GM18517 (cell line): ENCODE measurements around the gene SORCS2.

Source experiments
- ATAC-seq: cut with Tn5 transposase; IDR thresholded peaks from one replicate; pipeline ENCODE4 v1.9.1; 2021; ENCODE audit warnings: mild to moderate bottlenecking, moderate library complexity; ENCODE audit not compliant: unreplicated experiment

Gene SORCS2

GRCh38 chr4:7666011-7666410 is 473.7 kb downstream of the SORCS2 start:
- no peak for ATAC-seq

- no peak for ATAC-seq
Observed at GRCh38 chr4:7666744-7667143, 474.4 kb downstream of the SORCS2 start.

- ATAC-seq = no peak
Observed at GRCh38 chr4:7668271-7668670, 475.9 kb downstream of the SORCS2 start.

GRCh38 chr4:7668826-7669225 is 476.5 kb downstream of the SORCS2 start:
- no peak for ATAC-seq

- ATAC-seq = no peak
Observed at GRCh38 chr4:7672601-7673000, 480.3 kb downstream of the SORCS2 start.

- no peak for ATAC-seq
Observed at GRCh38 chr4:7673121-7673520, 480.8 kb downstream of the SORCS2 start.

GRCh38 chr4:7674706-7675105 is 482.4 kb downstream of the SORCS2 start:
- no peak for ATAC-seq

- no peak for ATAC-seq
Observed at GRCh38 chr4:7675136-7675535, 482.8 kb downstream of the SORCS2 start.

GRCh38 chr4:7675612-7676320 is 483.4 kb downstream of the SORCS2 start:
- no peak for ATAC-seq

- no peak for ATAC-seq
Observed at GRCh38 chr4:7676398-7676922, 484.1 kb downstream of the SORCS2 start.

- no peak for ATAC-seq
Observed at GRCh38 chr4:7677086-7677485, 484.7 kb downstream of the SORCS2 start.

GRCh38 chr4:7677799-7678301 is 485.5 kb downstream of the SORCS2 start:
- ATAC-seq = no peak

- ATAC-seq = no peak
Observed at GRCh38 chr4:7678318-7678852, 486.0 kb downstream of the SORCS2 start.

GRCh38 chr4:7679406-7680040 is 487.2 kb downstream of the SORCS2 start:
- ATAC-seq = no peak

GRCh38 chr4:7680106-7680505 is 487.8 kb downstream of the SORCS2 start:
- no peak for ATAC-seq

- ATAC-seq = no peak
Observed at GRCh38 chr4:7680731-7681130, 488.4 kb downstream of the SORCS2 start.

- ATAC-seq = no peak
Observed at GRCh38 chr4:7683126-7683703, 490.9 kb downstream of the SORCS2 start.

GRCh38 chr4:7684294-7684693 is 492.0 kb downstream of the SORCS2 start:
- no peak for ATAC-seq

- ATAC-seq = no peak
Observed at GRCh38 chr4:7686070-7686870, 493.9 kb downstream of the SORCS2 start.

GRCh38 chr4:7687006-7687405 is 494.7 kb downstream of the SORCS2 start:
- no peak for ATAC-seq

- no peak for ATAC-seq
Observed at GRCh38 chr4:7687796-7688195, 495.5 kb downstream of the SORCS2 start.
